ENCODE results near the gene OR13C2. TPM values are rescaled to one million over a fixed set of nuclear protein-coding genes. Genes with fewer than 3 reads are reported as not detected.
"Not testable (repeated sequence)": the region's sequence is repeated elsewhere in the genome, so short reads cannot be mapped to it uniquely, and the experiment has no call there.

OR13C2 gene
- not detected for total RNA-seq

- H3K27ac Mint-ChIP-seq; H3K9me3 Mint-ChIP-seq; H3K4me1 Mint-ChIP-seq; CTCF ChIA-PET; DNase-seq; H3K27me3 Mint-ChIP-seq; H3K36me3 Mint-ChIP-seq (ENCODE audit: low read depth); H3K4me3 Mint-ChIP-seq; POLR2A ChIA-PET: not testable (repeated sequence)
Measured at GRCh38 chr9:104605527-104605926, at the start of gene OR13C2. TSS of gene OR13C2 (minus strand) at chr9:104605627. CDS start at chr9:104605627, 0 bp downstream.

GRCh38 chr9:104635456-104635855 is 30.0 kb upstream of the OR13C2 start:
- Mint-ChIP-seq H3K27ac (no peak overlapping the region), H3K9me3 (peaks cover 15% of the 10 kb centered on the region), H3K27me3 (no peaks in the 10 kb centered on the region), H3K4me3 (no peak overlapping the region), H3K36me3 (ENCODE audit: low read depth) (no peaks in the 10 kb centered on the region), H3K4me1 (no peaks in the 10 kb centered on the region)
- ChIA-PET POLR2A (no interaction called here), CTCF (no interaction called here)
- no peak for DNase-seq

GRCh38 chr9:104633976-104634520 is 28.6 kb upstream of the OR13C2 start:
- peaks cover 13% of the 10 kb centered on the region for H3K9me3 Mint-ChIP-seq
- ChIA-PET POLR2A (no interaction called here), CTCF (no interaction called here)
- H3K27ac Mint-ChIP-seq, result no peak overlapping the region
- H3K4me3 Mint-ChIP-seq, result no peak overlapping the region
- no peaks in the 10 kb centered on the region for H3K36me3 Mint-ChIP-seq (ENCODE audit: low read depth)
- H3K27me3 Mint-ChIP-seq, result no peaks in the 10 kb centered on the region
- DNase-seq, result no peak
- no peaks in the 10 kb centered on the region for H3K4me1 Mint-ChIP-seq

- H3K36me3 Mint-ChIP-seq (ENCODE audit: low read depth); H3K9me3 Mint-ChIP-seq; H3K4me3 Mint-ChIP-seq; CTCF ChIA-PET; H3K4me1 Mint-ChIP-seq; DNase-seq; H3K27ac Mint-ChIP-seq; POLR2A ChIA-PET; H3K27me3 Mint-ChIP-seq: not testable (repeated sequence)
Measured at GRCh38 chr9:104625964-104626363, 20.5 kb upstream of the OR13C2 start.

GRCh38 chr9:104618104-104618503 is 12.7 kb upstream of the OR13C2 start, which contains the start of gene OR13C9:
TSS of gene OR13C9 (minus strand) at chr9:104618204. CDS start at chr9:104618204, 0 bp downstream.
- Mint-ChIP-seq H3K4me3 (no peak within 1 kb of the TSS), H3K27me3 (no peaks in the 10 kb centered on the region), H3K4me1 (no peaks in the 10 kb centered on the region), H3K36me3 (ENCODE audit: low read depth) (no peaks in the 10 kb centered on the region), H3K27ac (no peak within 1 kb of the TSS), H3K9me3 (no peaks in the 10 kb centered on the region)
- no peak for DNase-seq
- ChIA-PET POLR2A (no interaction called here), CTCF (no interaction called here)

GRCh38 chr9:104617418-104617817 is 12.0 kb upstream of the OR13C2 start:
- Mint-ChIP-seq H3K4me3 (no peak overlapping the region), H3K36me3 (ENCODE audit: low read depth) (no peaks in the 10 kb centered on the region), H3K4me1 (no peaks in the 10 kb centered on the region), H3K27ac (no peak overlapping the region), H3K9me3 (no peaks in the 10 kb centered on the region), H3K27me3 (no peaks in the 10 kb centered on the region)
- DNase-seq, result no peak
- POLR2A ChIA-PET, result no interaction called here
- CTCF ChIA-PET, result no interaction called here

GRCh38 chr9:104611213-104611612 is 5.8 kb upstream of the OR13C2 start:
- Mint-ChIP-seq H3K27ac (no peak overlapping the region), H3K4me3 (no peak overlapping the region), H3K4me1 (no peaks in the 10 kb centered on the region), H3K36me3 (ENCODE audit: low read depth) (no peaks in the 10 kb centered on the region), H3K27me3 (no peaks in the 10 kb centered on the region), H3K9me3 (no peaks in the 10 kb centered on the region)
- ChIA-PET CTCF (no interaction called here), POLR2A (no interaction called here)
- no peak for DNase-seq

- ChIA-PET CTCF (no interaction called here), POLR2A (no interaction called here)
- no peak overlapping the region for H3K4me3 Mint-ChIP-seq
- no peaks in the 10 kb centered on the region for H3K9me3 Mint-ChIP-seq
- no peaks in the 10 kb centered on the region for H3K36me3 Mint-ChIP-seq (ENCODE audit: low read depth)
- no peaks in the 10 kb centered on the region for H3K4me1 Mint-ChIP-seq
- H3K27ac Mint-ChIP-seq, result no peak overlapping the region
- H3K27me3 Mint-ChIP-seq, result peaks cover 2% of the 10 kb centered on the region
- DNase-seq, result no peak
Measured at GRCh38 chr9:104608336-104608735, 2.9 kb upstream of the OR13C2 start.

GRCh38 chr9:104606152-104606551 is 725 bp upstream of the OR13C2 start:
- ChIA-PET POLR2A (no interaction called here), CTCF (no interaction called here)
- Mint-ChIP-seq H3K27me3 (peaks cover 2% of the 10 kb centered on the region), H3K4me3 (no peak overlapping the region), H3K4me1 (no peaks in the 10 kb centered on the region), H3K27ac (no peak overlapping the region), H3K36me3 (ENCODE audit: low read depth) (no peaks in the 10 kb centered on the region), H3K9me3 (no peaks in the 10 kb centered on the region)
- DNase-seq, result no peak

GRCh38 chr9:104604801-104605200 is 626 bp downstream of the OR13C2 start:
- DNase-seq, result no peak
- H3K4me3 Mint-ChIP-seq, result no peak overlapping the region
- no peaks in the 10 kb centered on the region for H3K36me3 Mint-ChIP-seq (ENCODE audit: low read depth)
- H3K4me1 Mint-ChIP-seq, result no peaks in the 10 kb centered on the region
- CTCF ChIA-PET, result no interaction called here
- POLR2A ChIA-PET, result no interaction called here
- peaks cover 2% of the 10 kb centered on the region for H3K27me3 Mint-ChIP-seq
- no peaks in the 10 kb centered on the region for H3K9me3 Mint-ChIP-seq
- no peak overlapping the region for H3K27ac Mint-ChIP-seq

GRCh38 chr9:104599313-104599712 is 6.1 kb downstream of the OR13C2 start, which contains the start of gene OR13C5:
TSS of gene OR13C5 (minus strand) at chr9:104599413. CDS start at chr9:104599413, 0 bp downstream.
- POLR2A ChIA-PET; H3K27ac Mint-ChIP-seq; H3K4me1 Mint-ChIP-seq; H3K9me3 Mint-ChIP-seq; CTCF ChIA-PET; H3K4me3 Mint-ChIP-seq; H3K36me3 Mint-ChIP-seq (ENCODE audit: low read depth); H3K27me3 Mint-ChIP-seq; DNase-seq: not testable (repeated sequence)

GRCh38 chr9:104598749-104599148 is 6.7 kb downstream of the OR13C2 start:
- H3K9me3 Mint-ChIP-seq; H3K27ac Mint-ChIP-seq; H3K4me1 Mint-ChIP-seq; H3K4me3 Mint-ChIP-seq; H3K36me3 Mint-ChIP-seq (ENCODE audit: low read depth); DNase-seq; CTCF ChIA-PET; POLR2A ChIA-PET; H3K27me3 Mint-ChIP-seq: not testable (repeated sequence)

GRCh38 chr9:104589626-104590025 is 15.8 kb downstream of the OR13C2 start:
- Mint-ChIP-seq H3K27ac (no peak overlapping the region), H3K27me3 (no peaks in the 10 kb centered on the region), H3K36me3 (ENCODE audit: low read depth) (no peaks in the 10 kb centered on the region), H3K4me3 (no peak overlapping the region), H3K9me3 (peaks cover 2% of the 10 kb centered on the region), H3K4me1 (no peaks in the 10 kb centered on the region)
- DNase-seq, result no peak
- CTCF ChIA-PET, result no interaction called here
- POLR2A ChIA-PET, result no interaction called here

GRCh38 chr9:104586496-104587180 is 18.8 kb downstream of the OR13C2 start:
- ChIA-PET POLR2A (no interaction called here), CTCF (no interaction called here)
- Mint-ChIP-seq H3K36me3 (ENCODE audit: low read depth) (no peaks in the 10 kb centered on the region), H3K4me1 (no peaks in the 10 kb centered on the region), H3K4me3 (no peak overlapping the region), H3K27me3 (no peaks in the 10 kb centered on the region), H3K9me3 (no peaks in the 10 kb centered on the region), H3K27ac (no peak overlapping the region)
- no peak for DNase-seq
